ENCODE results near the gene FIBP. TPM values are rescaled to one million over a fixed set of nuclear protein-coding genes. Genes with fewer than 3 reads are reported as not detected.

FIBP gene
- total and polyA plus RNA-seq, 2 donors (not counting 3 experiments of a cell fraction or from before 2014, with no cell fraction given): 105 to 162 TPM

- intact Hi-C loops (cut with micrococcal nuclease): no loop called here
- CTCF ChIA-PET: no interaction called here
These were observed 32.3 kb downstream of the FIBP start for GRCh38 chr11:65855927-65856363.

GRCh38 chr11:65854852-65855837 lies 33.1 kb downstream of the FIBP start:
- CTCF ChIA-PET: no interaction called here
- peaks cover 29% of the 10 kb centered on the region for H3K4me1 ChIP-seq (ENCODE audit: control insufficient read depth, extremely low read depth, insufficient read depth, low read length)
- POLR2A ChIA-PET: no interaction called here
- TSS peak; percentile 45 for BruUV-seq (replicated peaks)
- DNase-seq (ENCODE audit: low read depth, low spot score) (no peak), FAIRE-seq (no peak)
- H3K4me3 ChIP-seq (replicated peaks in 1 of 3; ENCODE audit: insufficient read depth in 1 of 3, low read depth in 1 of 3, low read length in 3 of 3): no peak overlapping the region
- dilution Hi-C loops (cut with MboI; ENCODE audit: extremely low pct_ligation_motif_present, low sequenced_read_pairs) (no loop called here), intact Hi-C loops (cut with micrococcal nuclease) (no loop called here)
- peaks cover 9% of the 10 kb centered on the region for H4K20me1 ChIP-seq (replicated peaks; ENCODE audit: control insufficient read depth, extremely low read depth, insufficient read depth, low read length)
- H2AFZ ChIP-seq (ENCODE audit: low read depth, low read length): no peak overlapping the region
- H3K27me3 ChIP-seq (ENCODE audit: control insufficient read depth in 2 of 2, insufficient read depth in 2 of 2, low read length in 2 of 2): no peaks in the 10 kb centered on the region
- no peak overlapping the region for H3K27ac ChIP-seq (ENCODE audit: insufficient read depth, low read depth, low read length)
- H3K9me1 ChIP-seq (replicated peaks; ENCODE audit: control insufficient read depth, extremely low read depth, insufficient read depth, low read length): no peaks in the 10 kb centered on the region
- peak overlapping the region; percentile 90 for H3K4me2 ChIP-seq (ENCODE audit: insufficient read depth, low read length)
- no peak overlapping the region for H3K9ac ChIP-seq (replicated peaks; ENCODE audit: extremely low read depth, insufficient read depth, low read length)
- TF ChIP-seq JUN (IDR thresholded peaks at IDR 0.05; ENCODE audit: borderline replicate concordance, insufficient read depth, insufficient read length, low read depth) (no peak), POLR2AphosphoS5 (IDR thresholded peaks at IDR 0.05; ENCODE audit: insufficient read depth, low read depth, low read length) (no peak), EZH2 (IDR thresholded peaks at IDR 0.05; ENCODE audit: borderline replicate concordance, low read depth, low read length, severe bottlenecking) (no peak), MAX (IDR thresholded peaks at IDR 0.05; ENCODE audit: insufficient read depth, insufficient read length) (no peak), MYC (IDR thresholded peaks at IDR 0.05; ENCODE audit: low read depth, low read length) (no peak), FOS (IDR thresholded peaks at IDR 0.05; ENCODE audit: borderline replicate concordance, insufficient read depth, low read length) (no peak), GATA2 (IDR thresholded peaks at IDR 0.05; ENCODE audit: insufficient read depth, insufficient read length, low read depth, low read length) (no peak), POLR2A (IDR thresholded peaks at IDR 0.05; ENCODE audit: low read depth, low read length) (no peak)
- TF ChIP-seq, protein P1, sequence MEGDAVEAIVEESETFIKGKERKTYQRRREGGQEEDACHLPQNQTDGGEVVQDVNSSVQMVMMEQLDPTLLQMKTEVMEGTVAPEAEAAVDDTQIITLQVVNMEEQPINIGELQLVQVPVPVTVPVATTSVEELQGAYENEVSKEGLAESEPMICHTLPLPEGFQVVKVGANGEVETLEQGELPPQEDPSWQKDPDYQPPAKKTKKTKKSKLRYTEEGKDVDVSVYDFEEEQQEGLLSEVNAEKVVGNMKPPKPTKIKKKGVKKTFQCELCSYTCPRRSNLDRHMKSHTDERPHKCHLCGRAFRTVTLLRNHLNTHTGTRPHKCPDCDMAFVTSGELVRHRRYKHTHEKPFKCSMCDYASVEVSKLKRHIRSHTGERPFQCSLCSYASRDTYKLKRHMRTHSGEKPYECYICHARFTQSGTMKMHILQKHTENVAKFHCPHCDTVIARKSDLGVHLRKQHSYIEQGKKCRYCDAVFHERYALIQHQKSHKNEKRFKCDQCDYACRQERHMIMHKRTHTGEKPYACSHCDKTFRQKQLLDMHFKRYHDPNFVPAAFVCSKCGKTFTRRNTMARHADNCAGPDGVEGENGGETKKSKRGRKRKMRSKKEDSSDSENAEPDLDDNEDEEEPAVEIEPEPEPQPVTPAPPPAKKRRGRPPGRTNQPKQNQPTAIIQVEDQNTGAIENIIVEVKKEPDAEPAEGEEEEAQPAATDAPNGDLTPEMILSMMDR (IDR thresholded peaks at IDR 0.05; ENCODE audit: extremely low read depth in 1 of 2, insufficient read depth in 1 of 2, low read depth in 1 of 2, low read length in 2 of 2): no peak
- H3K9me3 ChIP-seq (replicated peaks; ENCODE audit: control insufficient read depth, insufficient read depth, low read length): no peaks in the 10 kb centered on the region
- H3K36me3 ChIP-seq (ENCODE audit: control insufficient read depth in 2 of 2, extremely low read depth in 1 of 2, insufficient read depth in 2 of 2, low read length in 2 of 2): peaks cover 36 to 44% of the 10 kb centered on the region in 2 experiments
- H3K79me2 ChIP-seq (ENCODE audit: control insufficient read depth, insufficient read depth, low read length): peaks cover 49% of the 10 kb centered on the region

More at GRCh38 chr11:65855927-65856363, 32.3 kb downstream of the FIBP start:
- Histone ChIP-seq H3K4me3 (replicated peaks in 1 of 3; ENCODE audit: insufficient read depth in 1 of 3, low read depth in 1 of 3, low read length in 3 of 3) (peak overlapping the region in 2 of 3 experiments; percentile 85), H2AFZ (ENCODE audit: low read depth, low read length) (no peak overlapping the region), H3K27me3 (ENCODE audit: control insufficient read depth in 2 of 2, insufficient read depth in 2 of 2, low read length in 2 of 2) (no peaks in the 10 kb centered on the region), H3K4me2 (ENCODE audit: insufficient read depth, low read length) (peak overlapping the region; percentile 90), H3K4me1 (ENCODE audit: control insufficient read depth, extremely low read depth, insufficient read depth, low read length) (peaks cover 29% of the 10 kb centered on the region), H3K9me1 (replicated peaks; ENCODE audit: control insufficient read depth, extremely low read depth, insufficient read depth, low read length) (no peaks in the 10 kb centered on the region), H4K20me1 (replicated peaks; ENCODE audit: control insufficient read depth, extremely low read depth, insufficient read depth, low read length) (peaks cover 9% of the 10 kb centered on the region), H3K27ac (ENCODE audit: insufficient read depth, low read depth, low read length) (no peak overlapping the region), H3K36me3 (ENCODE audit: control insufficient read depth in 2 of 2, extremely low read depth in 1 of 2, insufficient read depth in 2 of 2, low read length in 2 of 2) (peaks cover 36 to 44% of the 10 kb centered on the region in 2 experiments), H3K79me2 (ENCODE audit: control insufficient read depth, insufficient read depth, low read length) (peaks cover 52% of the 10 kb centered on the region), H3K9me3 (replicated peaks; ENCODE audit: control insufficient read depth, insufficient read depth, low read length) (no peaks in the 10 kb centered on the region), H3K9ac (replicated peaks; ENCODE audit: extremely low read depth, insufficient read depth, low read length) (peak overlapping the region; percentile 83)
- FAIRE-seq (peak; percentile 62), DNase-seq (ENCODE audit: low read depth, low spot score) (no peak)
- POLR2A ChIA-PET: no interaction called here
- no peak for TF ChIP-seq MYC (IDR thresholded peaks at IDR 0.05; ENCODE audit: low read depth, low read length)
- no peak for TF ChIP-seq FOS (IDR thresholded peaks at IDR 0.05; ENCODE audit: borderline replicate concordance, insufficient read depth, low read length)
- dilution Hi-C loops (cut with MboI; ENCODE audit: extremely low pct_ligation_motif_present, low sequenced_read_pairs): no loop called here
- no TSS peak for BruUV-seq (replicated peaks)
